ENCODE data around the gene RNF13. TPM values are rescaled to one million over a fixed set of nuclear protein-coding genes. Genes with fewer than 3 reads are reported as not detected.
A peak's percentile ranks its signal among the peaks of the same experiment; 100 is the strongest.

RNF13 gene
- total and polyA plus RNA-seq, 2 donors (not counting 1 experiment from before 2014, with no cell fraction given), result 38.0 to 86.5 TPM

- no peak for TF ChIP-seq EZH2 (IDR thresholded peaks at IDR 0.05; ENCODE audit: borderline replicate concordance, insufficient read depth, low read depth, low read length, poor library complexity, severe bottlenecking)
- H3K4me1 Mint-ChIP-seq, result peaks cover 12% of the 10 kb centered on the region
- Histone ChIP-seq H3K9ac (ENCODE audit: low read length) (no peak overlapping the region), H3K4me3 (ENCODE audit: control extremely low read depth in 1 of 5, extremely low read depth in 1 of 5, insufficient read depth in 1 of 5, low read depth in 2 of 5, low read length in 4 of 5) (no peak overlapping the region), H4K20me1 (ENCODE audit: control insufficient read depth, insufficient read depth, low read length, poor library complexity, severe bottlenecking) (no peaks in the 10 kb centered on the region), H3K27me3 (replicated peaks in 1 of 4; ENCODE audit: control extremely low read depth in 1 of 4, control insufficient read depth in 3 of 4, insufficient read depth in 4 of 4, low read length in 3 of 4) (peaks cover 0 to 4% (median 0%) of the 10 kb centered on the region in 4 experiments), H3K36me3 (replicated peaks in 1 of 2; ENCODE audit: control extremely low read depth in 1 of 2, control insufficient read depth in 1 of 2, extremely low read depth in 1 of 2, insufficient read depth in 2 of 2, low read length in 1 of 2) (no peaks in the 10 kb centered on the region), H3K4me2 (replicated peaks; ENCODE audit: low read depth, low read length, poor library complexity, severe bottlenecking) (no peak overlapping the region), H3K4me1 (ENCODE audit: control insufficient read depth in 2 of 2, insufficient read depth in 2 of 2, low read length in 2 of 2) (peaks cover 0 to under 1% of the 10 kb centered on the region in 2 donors), H2AFZ (ENCODE audit: insufficient read depth, low read depth, low read length, poor library complexity, severe bottlenecking) (no peak overlapping the region), H3K9me3 (ENCODE audit: control extremely low read depth in 1 of 3, control insufficient read depth in 2 of 3, insufficient read depth in 1 of 3, low read length in 2 of 3) (no peaks in the 10 kb centered on the region), H3K79me2 (ENCODE audit: control insufficient read depth, insufficient read depth, low read length) (no peaks in the 10 kb centered on the region), H3K27ac (ENCODE audit: low read length in 2 of 2) (no peak overlapping the region)
- no peak overlapping the region for H3K4me3 Mint-ChIP-seq
- DNase-seq (no peak), ATAC-seq (ENCODE audit: low read depth) (no peak)
- H3K9me3 Mint-ChIP-seq (ENCODE audit: insufficient read depth), result no peaks in the 10 kb centered on the region
- ChIA-PET CTCF (interaction anchor here (1.0 to 1.6 kb wide), 3 partner anchors 9 to 224 kb away, joined by 3 to 4 read pairs (median 3); no protein-coding TSS in a partner anchor), POLR2A (no interaction called here)
- intact Hi-C loops (cut with micrococcal nuclease), result no loop called here
- peaks cover 4% of the 10 kb centered on the region for H3K27me3 Mint-ChIP-seq
- no peak overlapping the region for H3K27ac Mint-ChIP-seq
Measured at GRCh38 chr3:149964291-149964690, 151.3 kb downstream of the RNF13 start.

DNA sequence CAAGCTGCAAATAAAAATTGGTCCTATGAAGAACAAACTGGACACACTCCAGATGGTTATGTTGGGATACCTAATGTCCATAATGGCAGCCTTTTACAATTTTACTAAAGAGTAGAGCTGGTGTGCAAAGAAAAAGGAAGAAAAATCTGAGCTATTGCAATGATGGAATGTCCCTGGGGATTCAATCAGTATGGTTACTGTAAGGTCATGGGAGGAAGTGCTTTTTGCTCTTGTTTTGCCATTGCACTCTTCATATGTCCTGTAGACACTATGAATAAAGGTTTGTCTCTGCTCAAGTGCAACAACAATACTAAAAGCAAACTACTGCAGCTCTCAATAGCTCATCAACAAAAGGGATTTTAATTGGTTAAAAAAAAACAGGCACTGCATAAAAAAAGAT lies 152.3 kb downstream of the RNF13 start:
- no peak for TF ChIP-seq EZH2 (IDR thresholded peaks at IDR 0.05; ENCODE audit: borderline replicate concordance, insufficient read depth, low read depth, low read length, poor library complexity, severe bottlenecking)
- TF ChIP-seq, protein P1, sequence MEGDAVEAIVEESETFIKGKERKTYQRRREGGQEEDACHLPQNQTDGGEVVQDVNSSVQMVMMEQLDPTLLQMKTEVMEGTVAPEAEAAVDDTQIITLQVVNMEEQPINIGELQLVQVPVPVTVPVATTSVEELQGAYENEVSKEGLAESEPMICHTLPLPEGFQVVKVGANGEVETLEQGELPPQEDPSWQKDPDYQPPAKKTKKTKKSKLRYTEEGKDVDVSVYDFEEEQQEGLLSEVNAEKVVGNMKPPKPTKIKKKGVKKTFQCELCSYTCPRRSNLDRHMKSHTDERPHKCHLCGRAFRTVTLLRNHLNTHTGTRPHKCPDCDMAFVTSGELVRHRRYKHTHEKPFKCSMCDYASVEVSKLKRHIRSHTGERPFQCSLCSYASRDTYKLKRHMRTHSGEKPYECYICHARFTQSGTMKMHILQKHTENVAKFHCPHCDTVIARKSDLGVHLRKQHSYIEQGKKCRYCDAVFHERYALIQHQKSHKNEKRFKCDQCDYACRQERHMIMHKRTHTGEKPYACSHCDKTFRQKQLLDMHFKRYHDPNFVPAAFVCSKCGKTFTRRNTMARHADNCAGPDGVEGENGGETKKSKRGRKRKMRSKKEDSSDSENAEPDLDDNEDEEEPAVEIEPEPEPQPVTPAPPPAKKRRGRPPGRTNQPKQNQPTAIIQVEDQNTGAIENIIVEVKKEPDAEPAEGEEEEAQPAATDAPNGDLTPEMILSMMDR (IDR thresholded peaks at IDR 0.05), result no peak
- no peak overlapping the region for H3K4me2 ChIP-seq (replicated peaks; ENCODE audit: low read depth, low read length, poor library complexity, severe bottlenecking)

More for the DNA sequence above, 152.3 kb downstream of the RNF13 start:
- ChIA-PET POLR2A (no interaction called here), CTCF (interaction anchor here (0.7 to 4.5 kb wide), 9 partner anchors 10 to 258 kb away, joined by 3 to 36 read pairs (median 3); no protein-coding TSS in a partner anchor)
- Histone ChIP-seq H3K27me3 (replicated peaks in 1 of 4; ENCODE audit: control extremely low read depth in 1 of 4, control insufficient read depth in 3 of 4, insufficient read depth in 4 of 4, low read length in 3 of 4) (peaks cover 0 to 5% (median 0%) of the 10 kb centered on the region in 4 experiments), H3K9ac (ENCODE audit: low read length) (no peak overlapping the region), H3K36me3 (replicated peaks in 1 of 2; ENCODE audit: control extremely low read depth in 1 of 2, control insufficient read depth in 1 of 2, extremely low read depth in 1 of 2, insufficient read depth in 2 of 2, low read length in 1 of 2) (no peaks in the 10 kb centered on the region), H3K4me1 (ENCODE audit: control insufficient read depth in 2 of 2, insufficient read depth in 2 of 2, low read length in 2 of 2) (peaks cover 6 to 7% of the 10 kb centered on the region in 2 donors), H3K9me3 (ENCODE audit: control extremely low read depth in 1 of 3, control insufficient read depth in 2 of 3, insufficient read depth in 1 of 3, low read length in 2 of 3) (no peaks in the 10 kb centered on the region), H4K20me1 (ENCODE audit: control insufficient read depth, insufficient read depth, low read length, poor library complexity, severe bottlenecking) (no peaks in the 10 kb centered on the region), H3K27ac (ENCODE audit: low read length in 2 of 2) (no peak overlapping the region), H2AFZ (ENCODE audit: insufficient read depth, low read depth, low read length, poor library complexity, severe bottlenecking) (no peak overlapping the region), H3K79me2 (ENCODE audit: control insufficient read depth, insufficient read depth, low read length) (no peaks in the 10 kb centered on the region), H3K4me3 (ENCODE audit: control extremely low read depth in 1 of 5, extremely low read depth in 1 of 5, insufficient read depth in 1 of 5, low read depth in 2 of 5, low read length in 4 of 5) (no peak overlapping the region)
- intact Hi-C loops (cut with micrococcal nuclease), result loop anchor here (5.0 kb wide), 2 partner anchors 198 to 322 kb away; no protein-coding TSS in a partner anchor
- H3K27me3 Mint-ChIP-seq, result peaks cover 4% of the 10 kb centered on the region
- peak; percentile 21 for DNase-seq
- no peak overlapping the region for H3K4me3 Mint-ChIP-seq
- H3K9me3 Mint-ChIP-seq (ENCODE audit: insufficient read depth), result no peaks in the 10 kb centered on the region
- peaks cover 18% of the 10 kb centered on the region for H3K4me1 Mint-ChIP-seq
- ATAC-seq (ENCODE audit: low read depth), result no peak
- no peak overlapping the region for H3K27ac Mint-ChIP-seq
